ENCODE measurements around the gene FHOD1. TPM values are rescaled to one million over a fixed set of nuclear protein-coding genes. Genes with fewer than 3 reads are reported as not detected.

Gene FHOD1
- total and polyA plus RNA-seq, 9 of the 15 experiments (the other 6 are each of a cell fraction or from before 2014, with no cell fraction given): 18.7 to 126 (median 32.3) TPM

DNA sequence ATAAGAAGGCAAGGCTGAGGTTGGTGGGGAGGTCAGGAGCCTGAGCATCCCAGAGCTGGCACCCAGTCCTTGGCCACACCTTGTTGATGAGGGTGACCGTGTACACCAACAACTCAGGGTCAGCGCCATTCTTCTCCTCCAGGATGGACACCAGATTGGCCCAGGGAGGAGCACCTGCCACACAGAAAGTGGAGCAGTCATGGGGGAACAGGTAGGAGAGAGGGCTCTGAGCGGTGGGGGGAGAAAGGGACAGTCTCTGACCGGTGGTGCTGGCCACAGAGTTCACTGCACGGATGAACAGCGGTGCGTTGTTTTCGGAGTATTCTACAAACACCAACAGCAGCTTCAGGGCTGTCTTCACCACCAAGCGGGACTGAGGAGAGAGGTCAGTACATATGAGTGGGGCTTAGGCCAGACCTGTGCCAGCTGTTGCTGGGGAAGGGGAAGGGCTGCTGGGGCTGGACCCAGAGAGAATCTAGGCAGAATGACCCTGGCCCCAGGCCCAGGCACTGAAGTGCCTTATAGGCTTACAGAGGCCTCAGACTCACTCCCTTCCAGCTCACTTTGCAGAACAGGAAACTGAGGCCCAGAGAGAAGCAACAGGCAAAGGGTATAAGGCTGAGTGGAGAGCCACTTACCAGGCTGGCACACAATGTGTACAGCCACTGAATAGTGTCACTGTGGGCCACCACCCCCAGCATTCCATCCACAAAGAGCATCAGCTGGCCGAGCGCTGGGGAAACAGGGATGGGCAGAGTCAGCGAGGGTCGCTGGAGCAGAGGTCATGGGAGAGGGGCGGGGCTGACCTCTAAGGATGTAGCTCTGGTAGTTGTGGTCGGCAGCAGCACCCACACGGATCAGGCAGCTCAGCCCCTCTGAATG, 9.6 kb downstream of the FHOD1 start:
- intact Hi-C loops (cut with micrococcal nuclease): loop anchor here (5.0 kb wide), 1 partner anchor 40 kb away; the partner anchor contains the start of gene PLEKHG4
- BruUV-seq (replicated peaks): no TSS peak
- peaks cover 41% of the 10 kb centered on the region for H3K79me2 ChIP-seq (ENCODE audit: control insufficient read depth, insufficient read depth, low read length)
- no peak for FAIRE-seq
- no peak for ATAC-seq
- no peaks in the 10 kb centered on the region for H3K9me3 ChIP-seq (replicated peaks; ENCODE audit: control insufficient read depth, insufficient read depth, low read depth, low read length)
- CTCF ChIA-PET (ENCODE audit: low intra/inter-chr PET ratio): no interaction called here
- no peak overlapping the region for H3K9ac ChIP-seq (ENCODE audit: insufficient read depth in 1 of 2, low read depth in 2 of 2, low read length in 2 of 2)
- H2AFZ ChIP-seq (ENCODE audit: low read depth, low read length): no peak overlapping the region
- in situ Hi-C loops (cut with MboI): no loop called here
- 76% methylated on average over 14 of the region's 16 CpGs for WGBS (ENCODE audit: insufficient coverage, low coverage, missing lambda C conversion rate)
- H3K27ac ChIP-seq (ENCODE audit: extremely low read depth, low read depth, low read length): no peak overlapping the region
- peaks cover 84% of the 10 kb centered on the region; the same call in 2 of the 3 replicates for H3K36me3 ChIP-seq (ENCODE audit: control insufficient read depth, insufficient read depth, low read length)
- no peaks in the 10 kb centered on the region for H3K9me1 ChIP-seq (ENCODE audit: control insufficient read depth, insufficient read depth, low read length)
- H3K4me2 ChIP-seq (ENCODE audit: insufficient read depth, low read length): no peak overlapping the region
- no peak overlapping the region for H3K4me3 ChIP-seq
- peaks cover 4% of the 10 kb centered on the region for H4K20me1 ChIP-seq (replicated peaks; ENCODE audit: control insufficient read depth, insufficient read depth, low read length)
- POLR2A ChIA-PET: interaction anchor here (0.6 to 4.3 kb wide), 4 partner anchors 10 to 360 kb away, joined by 3 to 31 read pairs (median 4); partner anchors contain the start of genes FHOD1, SLC9A5 and TMEM208
- H3K4me1 ChIP-seq (replicated peaks in 1 of 2; ENCODE audit: control insufficient read depth in 2 of 2, insufficient read depth in 2 of 2, low read length in 2 of 2): peaks cover 36 to 49% of the 10 kb centered on the region in 2 experiments
- no peaks in the 10 kb centered on the region for H3K27me3 ChIP-seq (ENCODE audit: control insufficient read depth in 2 of 2, insufficient read depth in 2 of 2, low read length in 2 of 2)
- no peak for DNase-seq (ENCODE audit: extremely low read depth in 1 of 4, low spot score in 3 of 4)
- TF ChIP-seq ELF2 (CRISPR knock-in tag; IDR thresholded peaks at IDR 0.05) (no peak), ZC3H4 (CRISPR knock-in tag; IDR thresholded peaks at IDR 0.05; ENCODE audit: borderline replicate concordance) (no peak), SFPQ (IDR thresholded peaks at IDR 0.05; ENCODE audit: low read depth, low read length) (no peak), ID3 (CRISPR knock-in tag; IDR thresholded peaks at IDR 0.05) (no peak), ID3 (tag; IDR thresholded peaks at IDR 0.05) (no peak), MAFF (IDR thresholded peaks at IDR 0.05; ENCODE audit: low read length) (no peak), EP400 (IDR thresholded peaks at IDR 0.05) (no peak), EZH2 (IDR thresholded peaks at IDR 0.05; ENCODE audit: borderline replicate concordance, low read depth, low read length) (no peak), ZNF384 (IDR thresholded peaks at IDR 0.05; ENCODE audit: low read depth, low read length) (no peak), SREBF2 (CRISPR knock-in tag; IDR thresholded peaks at IDR 0.05) (no peak), ZNF586 (CRISPR knock-in tag; conservative IDR thresholded peaks at IDR 0.05) (no peak), ZNF707 (CRISPR knock-in tag; conservative IDR thresholded peaks at IDR 0.05) (no peak), SETDB1 (IDR thresholded peaks at IDR 0.05; ENCODE audit: low read length) (no peak), DPF2 (IDR thresholded peaks at IDR 0.05) (no peak), SIN3A (IDR thresholded peaks at IDR 0.05; ENCODE audit: borderline replicate concordance in 2 of 2, control insufficient read depth in 1 of 2, low read depth in 2 of 2, low read length in 2 of 2) (no peak)
- TF ChIP-seq, protein P1, sequence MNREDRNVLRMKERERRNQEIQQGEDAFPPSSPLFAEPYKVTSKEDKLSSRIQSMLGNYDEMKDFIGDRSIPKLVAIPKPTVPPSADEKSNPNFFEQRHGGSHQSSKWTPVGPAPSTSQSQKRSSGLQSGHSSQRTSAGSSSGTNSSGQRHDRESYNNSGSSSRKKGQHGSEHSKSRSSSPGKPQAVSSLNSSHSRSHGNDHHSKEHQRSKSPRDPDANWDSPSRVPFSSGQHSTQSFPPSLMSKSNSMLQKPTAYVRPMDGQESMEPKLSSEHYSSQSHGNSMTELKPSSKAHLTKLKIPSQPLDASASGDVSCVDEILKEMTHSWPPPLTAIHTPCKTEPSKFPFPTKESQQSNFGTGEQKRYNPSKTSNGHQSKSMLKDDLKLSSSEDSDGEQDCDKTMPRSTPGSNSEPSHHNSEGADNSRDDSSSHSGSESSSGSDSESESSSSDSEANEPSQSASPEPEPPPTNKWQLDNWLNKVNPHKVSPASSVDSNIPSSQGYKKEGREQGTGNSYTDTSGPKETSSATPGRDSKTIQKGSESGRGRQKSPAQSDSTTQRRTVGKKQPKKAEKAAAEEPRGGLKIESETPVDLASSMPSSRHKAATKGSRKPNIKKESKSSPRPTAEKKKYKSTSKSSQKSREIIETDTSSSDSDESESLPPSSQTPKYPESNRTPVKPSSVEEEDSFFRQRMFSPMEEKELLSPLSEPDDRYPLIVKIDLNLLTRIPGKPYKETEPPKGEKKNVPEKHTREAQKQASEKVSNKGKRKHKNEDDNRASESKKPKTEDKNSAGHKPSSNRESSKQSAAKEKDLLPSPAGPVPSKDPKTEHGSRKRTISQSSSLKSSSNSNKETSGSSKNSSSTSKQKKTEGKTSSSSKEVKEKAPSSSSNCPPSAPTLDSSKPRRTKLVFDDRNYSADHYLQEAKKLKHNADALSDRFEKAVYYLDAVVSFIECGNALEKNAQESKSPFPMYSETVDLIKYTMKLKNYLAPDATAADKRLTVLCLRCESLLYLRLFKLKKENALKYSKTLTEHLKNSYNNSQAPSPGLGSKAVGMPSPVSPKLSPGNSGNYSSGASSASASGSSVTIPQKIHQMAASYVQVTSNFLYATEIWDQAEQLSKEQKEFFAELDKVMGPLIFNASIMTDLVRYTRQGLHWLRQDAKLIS (CRISPR knock-in tag; IDR thresholded peaks at IDR 0.05): no peak

Data from K562 (cell line).